CD4-positive, alpha-beta memory T cell (primary cell): Measurements from ENCODE around the gene VPS4B. TPM values are rescaled to one million over a fixed set of nuclear protein-coding genes. Genes with fewer than 3 reads are reported as not detected.

ENCODE experiments used
- CTCF ChIA-PET: fragments of 350-600 bp; sonication (Branson Sonifier 250); formaldehyde crosslinking; loops from one replicate; lab custom pipeline; 2021; ENCODE audit warnings: inconsistent platforms; ENCODE audit not compliant: partially characterized antibody; lab: Charles Lee
- POLR2A ChIA-PET: fragments of 350-600 bp; sonication (Branson Sonifier 250); formaldehyde crosslinking; loops from one replicate; lab custom pipeline; 2021; ENCODE audit not compliant: partially characterized antibody; lab: Charles Lee
- DNase-seq, 5 donors: peaks; one replicate each; pipeline versions ENCODE4 v3.0.0 to v3.0.0-alpha.2; 2020 to 2022; ENCODE audit warnings: mixed read lengths in 1 of 5
- H3K27ac ChIP-seq: one replicate; pipeline ENCODE4 v1.7.0; 2013; ENCODE audit warnings: low read depth, low read length
- H3K27me3 ChIP-seq: 2 replicates; pipeline ENCODE4 v1.7.0; 2013; ENCODE audit warnings: mild to moderate bottlenecking, low read length, moderate library complexity; ENCODE audit not compliant: insufficient read depth
- H3K36me3 ChIP-seq: 2 replicates; pipeline ENCODE4 v1.7.0; 2013; ENCODE audit warnings: mild to moderate bottlenecking, low read length, moderate library complexity; ENCODE audit not compliant: insufficient read depth
- H3K4me1 ChIP-seq: 2 replicates; pipeline ENCODE4 v1.7.0; 2013; ENCODE audit warnings: mild to moderate bottlenecking, low read length, moderate library complexity; ENCODE audit not compliant: insufficient read depth
- H3K4me3 ChIP-seq, 2 donors: one replicate each; pipeline ENCODE4 v1.7.0; 2013; ENCODE audit warnings: low read length in 2 of 2, mild to moderate bottlenecking in 1 of 2
- H3K9me3 ChIP-seq, 2 donors: one replicate each; pipeline ENCODE4 v1.7.0; 2013; ENCODE audit warnings: low read length in 2 of 2, control low read depth in 1 of 2; ENCODE audit not compliant: control insufficient read depth in 1 of 2
- H3K27ac Mint-ChIP-seq, 7 donors: one replicate each; pipeline ENCODE4 v1.8.0; 2020 to 2021; ENCODE audit warnings: mixed read lengths in 7 of 7, mild to moderate bottlenecking in 6 of 7, inconsistent platforms in 3 of 7, moderate library complexity in 3 of 7
- H3K27me3 Mint-ChIP-seq, 2 donors: one replicate each; pipeline ENCODE4 v1.8.0; 2020 to 2021; ENCODE audit warnings: mixed read lengths in 2 of 2
- H3K36me3 Mint-ChIP-seq, 2 donors: one replicate each; pipeline ENCODE4 v1.8.0; 2020 to 2021; ENCODE audit warnings: mixed read lengths in 2 of 2, inconsistent platforms in 1 of 2, mild to moderate bottlenecking in 1 of 2
- H3K4me1 Mint-ChIP-seq, 4 donors: one replicate each; pipeline ENCODE4 v1.8.0; 2020 to 2021; ENCODE audit warnings: mixed read lengths in 4 of 4, mild to moderate bottlenecking in 1 of 4
- H3K4me3 Mint-ChIP-seq, 8 donors: one replicate each; pipeline ENCODE4 v1.8.0; 2020 to 2021; ENCODE audit warnings: mixed read lengths in 8 of 8, mild to moderate bottlenecking in 7 of 8, moderate library complexity in 6 of 8, inconsistent platforms in 3 of 8
- H3K9me3 Mint-ChIP-seq, 8 donors: one replicate each; pipeline ENCODE4 v1.8.0; 2020 to 2021; ENCODE audit warnings: mixed read lengths in 8 of 8, mild to moderate bottlenecking in 5 of 8, inconsistent platforms in 3 of 8, moderate library complexity in 1 of 8
- intact Hi-C: fragments of 100-400 bp; cut with micrococcal nuclease; formaldehyde crosslinking; loops from one replicate; pipeline ENCODE4 v1.15.1; 2023
- polyA plus RNA-seq, 2 donors: library from polyadenylated mRNA; unstranded; fragments of 300-500 nt; fragmentation: Illumina TruSeq; gene quantifications; one replicate each; pipeline ENCODE4 v1.2.3, GENCODE V29; 2021
- total RNA-seq, 2 experiments: library from RNA; stranded (reverse); gene quantifications; one replicate each; pipeline ENCODE4 v1.2.3, GENCODE V29; 2021

The VPS4B gene
- 10 to 100 TPM; 93.0 to 94.9 TPM for total RNA-seq
- 10 to 100 TPM; 48.0 to 65.4 TPM for polyA plus RNA-seq

DNA sequence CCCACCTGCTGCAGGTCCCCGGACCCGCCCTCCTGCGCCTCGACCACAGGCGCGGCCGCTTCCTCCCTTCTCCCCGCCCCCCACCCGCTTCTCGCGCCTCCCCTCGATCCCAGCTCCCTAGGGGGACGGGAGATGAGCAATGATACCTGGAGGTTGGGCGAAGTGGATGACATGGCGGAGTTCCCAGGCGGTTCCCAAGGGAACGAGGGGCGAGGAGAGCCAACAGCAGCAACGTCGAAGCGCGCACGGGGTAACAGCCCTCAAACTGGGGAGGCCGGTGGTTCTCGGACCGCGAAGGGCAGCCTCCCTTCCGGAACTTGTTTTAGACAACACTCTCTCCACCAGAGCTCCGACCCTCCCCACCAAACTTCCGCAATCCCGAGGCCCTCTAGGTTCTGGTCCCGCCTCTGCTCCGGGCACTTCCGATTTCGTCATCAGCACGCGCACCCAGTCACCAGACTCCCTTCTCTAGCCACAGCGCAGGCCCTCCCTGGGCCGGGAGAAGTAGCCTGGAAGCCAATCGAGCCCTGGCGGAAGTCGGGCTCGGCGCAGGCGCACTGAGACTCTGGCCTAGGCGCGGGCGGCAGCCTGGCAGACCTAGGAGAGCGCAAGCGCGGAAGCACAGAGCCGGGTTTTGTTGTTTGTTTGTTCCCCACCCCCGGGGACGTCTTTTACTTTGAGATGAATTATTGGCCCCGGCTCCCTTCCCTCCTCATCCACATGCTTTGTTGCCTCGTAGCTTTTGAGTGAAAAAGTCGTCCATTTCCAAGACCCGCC lies at the start of gene VPS4B:
TSS of gene VPS4B (minus strand) at position 390 of the 777 bp plus-strand sequence. CDS start at position 173, 217 bp downstream.
- no peaks in the 10 kb centered on the region for H3K36me3 ChIP-seq
- Mint-ChIP-seq H3K27me3 (peaks cover 3 to 5% of the 10 kb centered on the region in 2 donors), H3K4me1 (peaks cover 19 to 29% (median 21%) of the 10 kb centered on the region in 4 donors), H3K9me3 (peaks cover 0 to 4% (median 0%) of the 10 kb centered on the region in 8 donors), H3K4me3 (peak within 1 kb of the TSS; percentile 94 to 100 (median 96)), H3K36me3 (peaks cover 8 to 22% of the 10 kb centered on the region in 2 donors), H3K27ac (peak within 1 kb of the TSS; percentile 94 to 99 (median 97))
- ChIA-PET POLR2A (interaction anchor here (0.6 to 3.9 kb wide), 23 partner anchors 8 to 1002 kb away, joined by 3 to 55 read pairs (median 6); partner anchors contain the start of genes BCL2, KDSR, PHLPP1 and ZCCHC2), CTCF (interaction anchor here (1.0 to 1.9 kb wide), 7 partner anchors 11 to 406 kb away, joined by 3 to 7 read pairs (median 5); no protein-coding TSS in a partner anchor)
- intact Hi-C loops = loop anchor here (1.0 to 5.0 kb wide), 10 partner anchors 13 to 1235 kb away; partner anchors contain the start of genes KDSR, PHLPP1, PIGN and RELCH
- H3K4me3 ChIP-seq = peak within 1 kb of the TSS; percentile 73 to 98
- peak; percentile 99 to 100 (median 100) for DNase-seq
- peak within 1 kb of the TSS; percentile 98 for H3K27ac ChIP-seq
- H3K9me3 ChIP-seq = no peaks in the 10 kb centered on the region
- no peaks in the 10 kb centered on the region for H3K27me3 ChIP-seq
- H3K4me1 ChIP-seq = peaks cover 55% of the 10 kb centered on the region

DNA sequence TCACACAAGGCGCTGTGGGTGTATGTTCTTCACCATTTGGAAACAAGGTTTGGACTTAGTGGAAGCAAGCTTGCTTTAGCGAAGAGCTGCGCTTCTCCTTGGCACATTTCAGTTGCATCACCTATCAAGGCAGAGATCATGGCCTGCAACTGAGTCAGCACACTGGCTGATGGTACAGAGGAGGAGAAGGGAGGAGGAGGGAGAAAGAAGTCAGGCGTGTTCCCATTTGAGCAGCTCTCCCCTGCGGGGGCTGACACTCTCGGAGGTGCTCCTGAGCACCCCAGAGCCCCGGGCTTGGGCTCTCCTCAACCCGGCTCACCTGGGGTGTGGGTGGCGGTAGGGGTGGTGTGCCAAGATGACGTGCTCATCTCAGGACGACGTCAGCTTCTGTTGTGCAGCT lies 48.5 kb upstream of the VPS4B start:
- H3K4me1 Mint-ChIP-seq = peaks cover 0 to 4% (median 0%) of the 10 kb centered on the region in 4 donors
- no peak overlapping the region for H3K27ac Mint-ChIP-seq
- no peak overlapping the region for H3K4me3 Mint-ChIP-seq
- DNase-seq = no peak
- POLR2A ChIA-PET = no interaction called here
- Histone ChIP-seq H3K4me3 (no peak overlapping the region), H3K4me1 (no peaks in the 10 kb centered on the region), H3K9me3 (no peaks in the 10 kb centered on the region), H3K27me3 (no peaks in the 10 kb centered on the region), H3K27ac (no peak overlapping the region), H3K36me3 (no peaks in the 10 kb centered on the region)
- no peaks in the 10 kb centered on the region for H3K36me3 Mint-ChIP-seq
- H3K27me3 Mint-ChIP-seq = peaks cover 3 to 4% of the 10 kb centered on the region in 2 donors
- CTCF ChIA-PET = no interaction called here
- intact Hi-C loops = no loop called here
- no peaks in the 10 kb centered on the region for H3K9me3 Mint-ChIP-seq

DNA sequence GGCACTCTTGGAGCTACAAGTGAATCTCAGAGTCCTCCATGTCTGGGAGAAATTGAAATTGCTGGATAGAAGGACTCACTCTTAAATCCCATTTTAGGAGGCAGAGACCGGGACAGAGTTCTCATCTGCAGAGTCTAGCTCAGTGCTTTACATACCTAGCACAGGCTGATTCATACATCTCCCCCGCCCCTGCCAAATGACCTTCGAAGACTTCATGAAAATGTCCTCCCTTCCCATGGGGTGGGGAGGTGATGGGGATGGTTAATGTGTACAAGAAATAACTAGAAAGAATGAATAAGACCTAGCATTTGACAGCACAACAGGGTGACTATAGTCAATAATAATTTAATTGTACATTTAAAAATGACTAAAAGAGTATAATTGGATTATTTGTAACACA lies 46.3 kb upstream of the VPS4B start:
- Mint-ChIP-seq H3K9me3 (no peaks in the 10 kb centered on the region), H3K36me3 (no peaks in the 10 kb centered on the region), H3K27ac (no peak overlapping the region), H3K27me3 (peaks cover 4 to 6% of the 10 kb centered on the region in 2 donors), H3K4me1 (peaks cover 0 to 4% (median 0%) of the 10 kb centered on the region in 4 donors), H3K4me3 (no peak overlapping the region)
- Histone ChIP-seq H3K36me3 (no peaks in the 10 kb centered on the region), H3K27ac (no peak overlapping the region), H3K9me3 (no peaks in the 10 kb centered on the region), H3K4me1 (no peaks in the 10 kb centered on the region), H3K4me3 (no peak overlapping the region), H3K27me3 (no peaks in the 10 kb centered on the region)
- DNase-seq = no peak
- CTCF ChIA-PET = no interaction called here
- intact Hi-C loops = no loop called here
- POLR2A ChIA-PET = no interaction called here

DNA sequence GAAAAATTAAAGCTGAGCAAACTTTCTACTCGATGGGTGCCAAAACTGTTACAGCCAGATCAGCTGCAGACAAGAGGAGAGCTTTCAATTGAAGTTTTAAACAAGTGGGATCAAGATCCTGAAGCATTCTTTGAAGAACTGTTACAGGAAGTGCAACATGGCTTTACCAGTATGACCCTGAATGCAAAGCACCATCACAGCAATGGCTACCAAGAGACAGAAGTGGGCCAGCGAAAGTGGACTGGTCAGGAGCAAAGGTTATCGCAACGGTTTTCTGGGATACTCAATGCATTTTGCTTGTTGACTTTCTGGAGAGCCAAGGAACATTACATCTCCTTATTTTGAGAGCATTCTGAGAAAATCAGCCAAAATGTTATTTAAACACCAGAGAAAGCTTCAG lies 45.4 kb upstream of the VPS4B start:
- H3K4me3 ChIP-seq = no peak overlapping the region
- no peak overlapping the region for H3K27ac ChIP-seq
- ChIA-PET POLR2A (no interaction called here), CTCF (no interaction called here)
- no peak overlapping the region for H3K4me3 Mint-ChIP-seq
- H3K27ac Mint-ChIP-seq = no peak overlapping the region
- H3K4me1 ChIP-seq = no peaks in the 10 kb centered on the region
- no peak for DNase-seq
- H3K9me3 ChIP-seq = no peaks in the 10 kb centered on the region
- peaks cover 6 to 9% of the 10 kb centered on the region in 2 donors for H3K27me3 Mint-ChIP-seq
- no peaks in the 10 kb centered on the region for H3K36me3 Mint-ChIP-seq
- no peaks in the 10 kb centered on the region for H3K36me3 ChIP-seq
- no peaks in the 10 kb centered on the region for H3K27me3 ChIP-seq
- peaks cover 0 to 4% (median 0%) of the 10 kb centered on the region in 4 donors for H3K4me1 Mint-ChIP-seq
- no peaks in the 10 kb centered on the region for H3K9me3 Mint-ChIP-seq
- intact Hi-C loops = no loop called here

DNA sequence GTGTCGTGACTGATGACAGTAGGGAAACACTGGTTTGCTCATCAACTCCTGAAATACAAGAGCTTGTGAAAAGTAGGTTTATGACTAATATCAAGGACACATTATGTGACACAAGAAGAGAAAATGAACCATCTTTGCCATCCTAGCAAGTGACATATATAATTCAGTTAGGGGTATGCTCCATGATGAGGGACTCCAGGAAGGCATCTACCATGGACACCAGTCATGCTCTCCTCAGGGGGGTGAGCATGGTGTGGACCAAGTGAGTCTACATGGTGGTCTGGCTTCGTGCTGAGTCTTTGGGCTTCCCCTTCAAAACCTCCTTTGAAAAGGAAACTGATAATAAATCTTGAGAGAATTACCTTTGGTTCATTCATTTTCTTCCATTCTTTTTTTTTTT lies 42.8 kb upstream of the VPS4B start:
- H3K27ac Mint-ChIP-seq = no peak overlapping the region
- intact Hi-C loops = no loop called here
- no peaks in the 10 kb centered on the region for H3K36me3 Mint-ChIP-seq
- Histone ChIP-seq H3K9me3 (no peaks in the 10 kb centered on the region), H3K27ac (no peak overlapping the region), H3K27me3 (no peaks in the 10 kb centered on the region), H3K4me3 (no peak overlapping the region), H3K36me3 (no peaks in the 10 kb centered on the region), H3K4me1 (no peaks in the 10 kb centered on the region)
- no peaks in the 10 kb centered on the region for H3K4me1 Mint-ChIP-seq
- no peaks in the 10 kb centered on the region for H3K9me3 Mint-ChIP-seq
- DNase-seq = no peak
- ChIA-PET CTCF (no interaction called here), POLR2A (no interaction called here)
- H3K4me3 Mint-ChIP-seq = no peak overlapping the region
- H3K27me3 Mint-ChIP-seq = peaks cover 11% of the 10 kb centered on the region in 2 donors

DNA sequence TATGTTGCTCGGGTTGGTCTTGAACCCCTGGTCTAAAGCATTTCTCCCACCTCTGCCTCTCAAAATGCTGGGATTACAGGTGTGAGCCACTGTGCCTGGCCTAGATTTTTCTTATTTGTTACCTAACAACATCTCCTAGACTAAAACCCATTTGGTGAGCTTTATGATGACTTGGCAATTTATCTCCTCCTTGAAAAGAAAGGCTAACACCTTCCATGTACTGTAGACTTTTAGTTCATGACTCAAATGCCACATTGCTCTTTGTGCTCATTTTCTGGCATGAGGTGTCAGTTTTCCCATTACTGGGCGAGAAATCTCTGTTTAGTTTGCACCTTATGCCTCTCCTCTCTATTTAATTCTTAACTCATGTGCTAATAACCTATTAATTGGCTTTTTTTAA lies 42.2 kb upstream of the VPS4B start:
- Histone ChIP-seq H3K27me3 (no peaks in the 10 kb centered on the region), H3K9me3 (no peaks in the 10 kb centered on the region), H3K4me1 (no peaks in the 10 kb centered on the region), H3K36me3 (no peaks in the 10 kb centered on the region), H3K27ac (no peak overlapping the region), H3K4me3 (no peak overlapping the region)
- DNase-seq = no peak
- intact Hi-C loops = no loop called here
- H3K9me3 Mint-ChIP-seq = no peaks in the 10 kb centered on the region
- peaks cover 11 to 12% of the 10 kb centered on the region in 2 donors for H3K27me3 Mint-ChIP-seq
- H3K36me3 Mint-ChIP-seq = no peaks in the 10 kb centered on the region
- POLR2A ChIA-PET = no interaction called here
- H3K4me3 Mint-ChIP-seq = no peak overlapping the region
- CTCF ChIA-PET = no interaction called here
- H3K27ac Mint-ChIP-seq = no peak overlapping the region
- no peaks in the 10 kb centered on the region for H3K4me1 Mint-ChIP-seq

DNA sequence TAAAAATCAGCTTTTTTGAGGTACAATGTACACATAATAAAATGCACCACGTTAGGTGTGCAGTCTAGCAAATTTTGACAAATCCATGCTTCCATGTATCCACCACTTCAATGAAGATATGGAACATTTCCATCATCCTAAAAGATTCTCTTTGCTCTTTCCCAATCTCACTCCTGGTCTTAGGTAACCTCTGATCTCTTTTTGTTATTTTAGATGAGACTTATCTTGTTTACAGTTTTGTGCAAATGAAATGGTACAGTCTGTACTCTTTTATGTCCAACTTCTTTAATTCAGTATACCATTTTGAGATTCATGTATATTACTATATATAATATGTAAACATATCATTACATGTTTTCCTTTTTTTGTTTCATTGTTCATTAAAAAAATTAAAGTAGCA lies 38.1 kb upstream of the VPS4B start:
- Histone ChIP-seq H3K27ac (no peak overlapping the region), H3K36me3 (no peaks in the 10 kb centered on the region), H3K4me1 (no peaks in the 10 kb centered on the region), H3K9me3 (no peaks in the 10 kb centered on the region), H3K27me3 (no peaks in the 10 kb centered on the region), H3K4me3 (no peak overlapping the region)
- Mint-ChIP-seq H3K4me3 (no peak overlapping the region), H3K9me3 (no peaks in the 10 kb centered on the region), H3K27ac (no peak overlapping the region), H3K27me3 (peaks cover 10 to 11% of the 10 kb centered on the region in 2 donors), H3K4me1 (no peaks in the 10 kb centered on the region), H3K36me3 (no peaks in the 10 kb centered on the region)
- ChIA-PET CTCF (no interaction called here), POLR2A (no interaction called here)
- intact Hi-C loops = no loop called here
- no peak for DNase-seq
